H9 (cell line): ENCODE results near the gene THRB. TPM values are rescaled to one million over a fixed set of nuclear protein-coding genes. Genes with fewer than 3 reads are reported as not detected.

Experiments used
- DNase-seq: peaks from one replicate; pipeline ENCODE4 v3.0.0-alpha.2; 2017
- H2AFZ ChIP-seq: one replicate; pipeline ENCODE4 v1.6.1; 2013; ENCODE audit warnings: mild to moderate bottlenecking, low read length, control low read depth, moderate library complexity
- H2AK5ac ChIP-seq: 2 replicates; pipeline ENCODE4 v1.6.1; 2013; ENCODE audit warnings: low read length, control low read depth, mixed read lengths; ENCODE audit not compliant: insufficient read length
- H2BK120ac ChIP-seq: one replicate; pipeline ENCODE4 v1.6.1; 2013; ENCODE audit warnings: low read depth, mild to moderate bottlenecking, low read length, control low read depth, inconsistent platforms; ENCODE audit not compliant: poor library complexity, severe bottlenecking
- H2BK12ac ChIP-seq: 2 replicates; pipeline ENCODE4 v1.6.1; 2013; ENCODE audit warnings: low read length, control low read depth, mixed read lengths, low read depth; ENCODE audit not compliant: insufficient read length
- H2BK15ac ChIP-seq: 2 replicates; pipeline ENCODE4 v1.6.1; 2013; ENCODE audit warnings: low read depth, low read length, control low read depth
- H2BK20ac ChIP-seq: one replicate; pipeline ENCODE4 v1.6.1; 2013; ENCODE audit warnings: low read depth, mild to moderate bottlenecking, low read length, control low read depth, inconsistent platforms; ENCODE audit not compliant: poor library complexity, severe bottlenecking
- H2BK5ac ChIP-seq: 2 replicates; pipeline ENCODE4 v1.6.1; 2013; ENCODE audit warnings: low read length, control low read depth, mixed read lengths; ENCODE audit not compliant: insufficient read length
- H3K14ac ChIP-seq: 2 replicates; pipeline ENCODE4 v1.6.1; 2013; ENCODE audit warnings: low read length, control low read depth; ENCODE audit not compliant: insufficient read depth
- H3K18ac ChIP-seq: 2 replicates; pipeline ENCODE4 v1.6.1; 2013; ENCODE audit warnings: low read depth, mild to moderate bottlenecking, mixed read lengths, low read length, control low read depth; ENCODE audit not compliant: insufficient read length
- H3K23ac ChIP-seq: 2 replicates; pipeline ENCODE4 v1.6.1; 2013; ENCODE audit warnings: low read length, control low read depth, mixed read lengths, low read depth; ENCODE audit not compliant: insufficient read length
- H3K23me2 ChIP-seq: 2 replicates; pipeline ENCODE4 v1.6.1; 2013; ENCODE audit warnings: low read depth, mild to moderate bottlenecking, mixed read lengths, low read length, control low read depth; ENCODE audit not compliant: insufficient read length, poor library complexity, severe bottlenecking
- H3K27ac ChIP-seq: 2 replicates; pipeline ENCODE4 v1.5.1; 2013; ENCODE audit warnings: low read length, control low read depth, mixed read lengths, low read depth; ENCODE audit not compliant: insufficient read length
- H3K27me3 ChIP-seq: 2 replicates; pipeline ENCODE4 v1.6.1; 2013; ENCODE audit warnings: low read length, control low read depth, inconsistent platforms; ENCODE audit not compliant: insufficient read depth
- H3K4ac ChIP-seq: 2 replicates; pipeline ENCODE4 v1.6.1; 2013; ENCODE audit warnings: low read depth, mild to moderate bottlenecking, control low read depth, inconsistent platforms, low read length, moderate library complexity
- H3K4me1 ChIP-seq: 2 replicates; pipeline ENCODE4 v1.6.1; 2013; ENCODE audit warnings: low read length, control low read depth, inconsistent platforms; ENCODE audit not compliant: insufficient read depth
- H3K4me2 ChIP-seq: 2 replicates; pipeline ENCODE4 v1.6.1; 2013; ENCODE audit warnings: low read length, control low read depth, mixed read lengths; ENCODE audit not compliant: insufficient read length, insufficient read depth
- H3K56ac ChIP-seq: 2 replicates; pipeline ENCODE4 v1.6.1; 2013; ENCODE audit warnings: low read depth, mild to moderate bottlenecking, mixed read lengths, low read length, control low read depth; ENCODE audit not compliant: insufficient read length
- H3K79me1 ChIP-seq: 2 replicates; pipeline ENCODE4 v1.6.1; 2013; ENCODE audit warnings: low read depth, mild to moderate bottlenecking, moderate library complexity, low read length, control low read depth, inconsistent platforms; ENCODE audit not compliant: insufficient read depth, poor library complexity, severe bottlenecking
- H3K79me2 ChIP-seq: 2 replicates; pipeline ENCODE4 v1.6.1; 2013; ENCODE audit warnings: low read length, control low read depth, inconsistent platforms; ENCODE audit not compliant: insufficient read depth
- H3K9ac ChIP-seq: 2 replicates; pipeline ENCODE4 v1.6.1; 2013; ENCODE audit warnings: low read length, control low read depth, mixed read lengths; ENCODE audit not compliant: insufficient read length; ENCODE audit errors: extremely low read depth
- H3K9me3 ChIP-seq: one replicate; pipeline ENCODE4 v1.6.1; 2013; ENCODE audit warnings: low read depth, low read length, inconsistent platforms; ENCODE audit not compliant: control insufficient read depth
- H3T11ph ChIP-seq: one replicate; pipeline ENCODE4 v1.6.1; 2013; ENCODE audit warnings: mild to moderate bottlenecking, low read length, control low read depth, inconsistent platforms
- H4K20me1 ChIP-seq: one replicate; pipeline ENCODE4 v1.6.1; 2013; ENCODE audit not compliant: control insufficient read depth, insufficient read length, insufficient read depth
- H4K5ac ChIP-seq: 2 replicates; pipeline ENCODE4 v1.6.1; 2013; ENCODE audit warnings: low read depth, mild to moderate bottlenecking, mixed read lengths, low read length, control low read depth; ENCODE audit not compliant: insufficient read length
- H4K8ac ChIP-seq: replicated peaks from 2 replicates; pipeline ENCODE4 v1.6.1; 2013; ENCODE audit warnings: low read length, control low read depth, mixed read lengths, low read depth; ENCODE audit not compliant: insufficient read length
- H4K91ac ChIP-seq: 2 replicates; pipeline ENCODE4 v1.6.1; 2013; ENCODE audit warnings: low read depth, mild to moderate bottlenecking, moderate library complexity, mixed read lengths, low read length, control low read depth; ENCODE audit not compliant: insufficient read length
- H3K27ac Mint-ChIP-seq, 3 experiments: 2 replicates in 2 of 3; 3 replicates in 1 of 3; pipeline ENCODE4 v1.8.0; 2020 to 2021; ENCODE audit warnings: mixed read lengths in 3 of 3, mild to moderate bottlenecking in 1 of 3, moderate library complexity in 1 of 3
- H3K27me3 Mint-ChIP-seq: 2 replicates; pipeline ENCODE4 v1.8.0; 2021; ENCODE audit warnings: low read depth, mild to moderate bottlenecking, moderate library complexity, mixed read lengths
- H3K36me3 Mint-ChIP-seq, 3 experiments: 2 replicates in 2 of 3; 3 replicates in 1 of 3; pipeline ENCODE4 v1.8.0; 2020 to 2021; ENCODE audit warnings: low read depth in 3 of 3, mixed read lengths in 3 of 3; ENCODE audit not compliant: insufficient read depth in 1 of 3
- H3K4me1 Mint-ChIP-seq, 2 experiments: 2 replicates each; pipeline ENCODE4 v1.8.0; 2020; ENCODE audit warnings: mixed read lengths in 2 of 2
- H3K4me3 Mint-ChIP-seq, 2 experiments: 2 replicates in 1 of 2; 3 replicates in 1 of 2; pipeline ENCODE4 v1.8.0; 2020 to 2021; ENCODE audit warnings: mild to moderate bottlenecking in 2 of 2, mixed read lengths in 2 of 2, moderate library complexity in 1 of 2
- H3K9me3 Mint-ChIP-seq, 2 experiments: 2 replicates in 1 of 2; 3 replicates in 1 of 2; pipeline ENCODE4 v1.8.0; 2020; ENCODE audit warnings: mild to moderate bottlenecking in 2 of 2, mixed read lengths in 2 of 2, moderate library complexity in 1 of 2
- WGBS: extraction: QIAGEN DNeasy Blood & Tissue Kit; methylation state at CpG from one replicate; pipeline ENCODE4 v1.1.7; 2013; ENCODE audit warnings: missing lambda C conversion rate, low lambda C conversion rate, mixed read lengths; ENCODE audit not compliant: insufficient read length; ENCODE audit errors: extremely low coverage; 5-methylcytosine and 5-hydroxymethylcytosine counted together
- total RNA-seq: library from RNA; stranded (reverse); gene quantifications from 2 replicates; pipeline ENCODE4 v1.2.1, GENCODE V29; 2021
- TF ChIP-seq, protein P1 (sequence below): fragments of 200-600 bp; sonication (generic); conservative IDR thresholded peaks from 3 replicates; pipeline ENCODE4 v1.8.0; 2021; ENCODE audit warnings: antibody characterized with exemption, mild to moderate bottlenecking

The THRB gene
- total RNA-seq, 1 experiment from 2014 or later = 8.6 TPM

DNA sequence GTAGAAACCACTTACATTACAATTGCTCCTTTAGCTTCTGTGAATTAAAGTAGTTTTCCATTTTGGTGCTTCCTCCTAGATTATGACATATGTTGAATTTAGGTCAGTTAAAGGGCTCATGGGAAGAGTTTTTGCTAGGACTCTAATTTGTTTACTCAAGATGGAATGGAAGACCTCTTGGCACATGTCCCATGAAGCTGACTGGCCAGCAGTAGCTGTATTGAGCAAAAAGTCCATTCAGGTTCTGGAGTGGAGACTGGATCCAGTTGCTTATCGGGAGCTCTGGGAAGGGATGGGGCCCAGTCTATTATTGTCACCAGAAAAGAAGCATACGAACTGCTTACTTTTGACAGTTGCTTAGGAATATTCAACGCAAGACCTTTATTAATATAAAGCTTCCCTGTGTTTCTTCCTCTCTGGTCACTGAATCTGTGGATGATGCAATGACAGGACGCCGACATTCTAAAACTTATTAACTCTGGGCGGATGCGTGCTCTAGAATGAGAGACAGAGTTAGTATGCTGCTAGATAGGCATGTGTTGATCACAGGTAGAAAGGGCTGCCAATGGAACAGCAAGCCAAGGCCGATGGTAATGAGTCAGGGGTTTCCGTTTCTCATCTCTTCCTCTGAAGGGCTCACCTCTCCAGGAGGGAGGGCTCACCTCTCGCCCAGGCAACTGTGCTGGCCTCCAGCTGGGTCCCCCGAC lies 393.8 kb downstream of the THRB start:
- Histone ChIP-seq H3K27ac (no peak overlapping the region), H3K23ac (no peak overlapping the region), H4K5ac (no peak overlapping the region), H3K79me1 (no peaks in the 10 kb centered on the region), H3K27me3 (no peaks in the 10 kb centered on the region), H2AFZ (no peak overlapping the region), H3K4me2 (no peak overlapping the region), H3K9me3 (no peaks in the 10 kb centered on the region), H2BK12ac (no peak overlapping the region), H3K4ac (no peak overlapping the region), H3K14ac (no peak overlapping the region), H3K79me2 (no peaks in the 10 kb centered on the region), H3K23me2 (no peaks in the 10 kb centered on the region), H2BK5ac (no peak overlapping the region), H3K56ac (no peak overlapping the region), H2BK20ac (no peak overlapping the region), H4K20me1 (no peaks in the 10 kb centered on the region), H3K9ac (no peak overlapping the region), H3K18ac (no peak overlapping the region), H4K91ac (no peak overlapping the region), H3K4me1 (peaks cover 2% of the 10 kb centered on the region; the same call in 1 of the 2 replicates), H2AK5ac (no peak overlapping the region), H2BK15ac (no peak overlapping the region), H2BK120ac (no peak overlapping the region), H3T11ph (no peak overlapping the region), H4K8ac (no peak overlapping the region)
- WGBS = no CpG with 5 or more reads among the region's 11 CpGs
- TF ChIP-seq, protein P1, sequence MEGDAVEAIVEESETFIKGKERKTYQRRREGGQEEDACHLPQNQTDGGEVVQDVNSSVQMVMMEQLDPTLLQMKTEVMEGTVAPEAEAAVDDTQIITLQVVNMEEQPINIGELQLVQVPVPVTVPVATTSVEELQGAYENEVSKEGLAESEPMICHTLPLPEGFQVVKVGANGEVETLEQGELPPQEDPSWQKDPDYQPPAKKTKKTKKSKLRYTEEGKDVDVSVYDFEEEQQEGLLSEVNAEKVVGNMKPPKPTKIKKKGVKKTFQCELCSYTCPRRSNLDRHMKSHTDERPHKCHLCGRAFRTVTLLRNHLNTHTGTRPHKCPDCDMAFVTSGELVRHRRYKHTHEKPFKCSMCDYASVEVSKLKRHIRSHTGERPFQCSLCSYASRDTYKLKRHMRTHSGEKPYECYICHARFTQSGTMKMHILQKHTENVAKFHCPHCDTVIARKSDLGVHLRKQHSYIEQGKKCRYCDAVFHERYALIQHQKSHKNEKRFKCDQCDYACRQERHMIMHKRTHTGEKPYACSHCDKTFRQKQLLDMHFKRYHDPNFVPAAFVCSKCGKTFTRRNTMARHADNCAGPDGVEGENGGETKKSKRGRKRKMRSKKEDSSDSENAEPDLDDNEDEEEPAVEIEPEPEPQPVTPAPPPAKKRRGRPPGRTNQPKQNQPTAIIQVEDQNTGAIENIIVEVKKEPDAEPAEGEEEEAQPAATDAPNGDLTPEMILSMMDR = no peak
- H3K9me3 Mint-ChIP-seq = no peaks in the 10 kb centered on the region; a peak in 1 of 5 replicates
- no peak overlapping the region for H3K4me3 Mint-ChIP-seq
- no peaks in the 10 kb centered on the region for H3K27me3 Mint-ChIP-seq
- DNase-seq = no peak
- H3K36me3 Mint-ChIP-seq = peaks cover 0 to 4% (median 0%) of the 10 kb centered on the region in 3 experiments; a peak in 1 of 7 replicates
- peaks cover 10 to 12% of the 10 kb centered on the region in 2 experiments for H3K4me1 Mint-ChIP-seq
- H3K27ac Mint-ChIP-seq = no peak overlapping the region; a peak in 1 of 7 replicates
